Smooth muscle cell (in vitro differentiated cells): ENCODE data around the gene MCCD1. TPM values are rescaled to one million over a fixed set of nuclear protein-coding genes. Genes with fewer than 3 reads are reported as not detected.
A peak's percentile ranks its signal among the peaks of the same experiment; 100 is the strongest.

Source experiments
- DNase-seq: peaks from one replicate; lab custom pipeline; 2025; ENCODE audit not compliant: unreplicated experiment; lab: John Stamatoyannopoulos, UW
- H2AFZ ChIP-seq: fragments of 200-600 bp; sonication (generic); 2 replicates; pipeline ENCODE4 v1.6.0; 2016; ENCODE audit warnings: antibody characterized with exemption, low read depth, mild to moderate bottlenecking
- H3F3A ChIP-seq: fragments of 200-600 bp; sonication (generic); 2 replicates; pipeline ENCODE4 v1.6.0; 2017; ENCODE audit warnings: antibody characterized with exemption, low read depth
- H3K27ac ChIP-seq: fragments of 200-600 bp; sonication (generic); 2 replicates; pipeline ENCODE4 v1.5.1; 2016; ENCODE audit warnings: low read depth, mild to moderate bottlenecking
- H3K27me3 ChIP-seq: fragments of 200-600 bp; sonication (generic); 2 replicates; pipeline ENCODE4 v1.6.1; 2016; ENCODE audit warnings: low read depth, mild to moderate bottlenecking
- H3K36me3 ChIP-seq: fragments of 200-600 bp; sonication (generic); 2 replicates; pipeline ENCODE4 v1.5.1; 2016; ENCODE audit warnings: low read depth
- H3K4me1 ChIP-seq: fragments of 200-600 bp; sonication (generic); 2 replicates; pipeline ENCODE4 v1.5.1; 2016; ENCODE audit warnings: low read depth
- H3K4me2 ChIP-seq: fragments of 200-600 bp; sonication (generic); 2 replicates; pipeline ENCODE4 v1.6.0; 2016; ENCODE audit warnings: mild to moderate bottlenecking
- H3K4me3 ChIP-seq: fragments of 200-600 bp; sonication (generic); 2 replicates; pipeline ENCODE4 v1.5.1; 2016; ENCODE audit warnings: mild to moderate bottlenecking
- H3K79me2 ChIP-seq: fragments of 200-600 bp; sonication (generic); 2 replicates; pipeline ENCODE4 v1.6.0; 2016; ENCODE audit warnings: low read depth, mild to moderate bottlenecking
- H3K9ac ChIP-seq: fragments of 200-600 bp; sonication (generic); 2 replicates; pipeline ENCODE4 v1.6.0; 2016; ENCODE audit warnings: low read depth
- H3K9me3 ChIP-seq: fragments of 200-600 bp; sonication (generic); replicated peaks from 2 replicates; pipeline ENCODE4 v1.5.1; 2016; ENCODE audit warnings: low read depth
- H4K20me1 ChIP-seq: fragments of 200-600 bp; sonication (generic); 2 replicates; pipeline ENCODE4 v1.6.0; 2016; ENCODE audit warnings: low read depth
- CTCF ChIP-seq: fragments of 200-600 bp; sonication (generic); IDR thresholded peaks from 2 replicates; pipeline ENCODE4 v1.5.1; 2017; ENCODE audit warnings: borderline replicate concordance, mild to moderate bottlenecking, antibody characterized with exemption; ENCODE audit not compliant: insufficient read depth, poor library complexity, severe bottlenecking
- WGBS: methylation state at CpG from one replicate; pipeline ENCODE4 v1.1.7; 2016; ENCODE audit warnings: low lambda C conversion rate; 5-methylcytosine and 5-hydroxymethylcytosine counted together
- polyA plus RNA-seq: library from polyadenylated mRNA; unstranded; fragments of >200 nt; fragmentation: Nextera tagmentation; extraction: Ambion mirVana; gene quantifications from 2 replicates; pipeline ENCODE4 v1.2.1, GENCODE V29; 2016
- total RNA-seq: library from RNA; depleted of rRNA; stranded (reverse); fragments of >200 nt; gene quantifications from 2 replicates; pipeline ENCODE4 v1.2.3, GENCODE V29; 2014

MCCD1 gene
- total and polyA plus RNA-seq, 2 experiments from 2014 or later: not detected

GRCh38 chr6:31557443-31558317 lies 28.9 kb downstream of the MCCD1 start:
- Histone ChIP-seq H3K36me3 (no peaks in the 10 kb centered on the region), H3K4me3 (no peak overlapping the region), H3K79me2 (peaks cover 16% of the 10 kb centered on the region), H4K20me1 (no peaks in the 10 kb centered on the region), H2AFZ (no peak overlapping the region), H3K27me3 (no peaks in the 10 kb centered on the region), H3K4me2 (no peak overlapping the region), H3K4me1 (peaks cover 6% of the 10 kb centered on the region), H3K9ac (no peak overlapping the region), H3F3A (peaks cover 16% of the 10 kb centered on the region), H3K27ac (peak overlapping the region; percentile 89), H3K9me3 (no peaks in the 10 kb centered on the region)
- WGBS: 87% methylated on average over 24 of the region's 24 CpGs
- DNase-seq: no peak
- no peak for TF ChIP-seq CTCF

DNA sequence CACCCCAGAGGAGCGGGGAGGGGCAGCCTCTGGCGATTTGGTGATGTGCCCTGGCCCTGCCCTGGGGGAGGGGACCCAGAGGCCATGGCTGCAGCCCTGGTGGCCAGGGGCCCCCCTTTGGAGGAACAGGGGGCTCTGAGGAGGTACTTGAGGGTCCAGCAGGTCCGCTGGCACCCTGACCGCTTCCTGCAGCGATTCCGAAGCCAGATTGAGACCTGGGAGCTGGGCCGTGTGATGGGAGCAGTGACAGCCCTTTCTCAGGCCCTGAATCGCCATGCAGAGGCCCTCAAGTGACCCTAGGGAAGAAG lies 29.5 kb downstream of the MCCD1 start:
- H3K79me2 ChIP-seq: peaks cover 16% of the 10 kb centered on the region
- H3K4me3 ChIP-seq: no peak overlapping the region
- H3K27ac ChIP-seq: peak overlapping the region; percentile 89
- no peak overlapping the region for H3K4me2 ChIP-seq
- no peak for TF ChIP-seq CTCF
- no peaks in the 10 kb centered on the region for H3K9me3 ChIP-seq
- H2AFZ ChIP-seq: no peak overlapping the region
- no peaks in the 10 kb centered on the region for H3K36me3 ChIP-seq
- H3F3A ChIP-seq: peaks cover 16% of the 10 kb centered on the region
- WGBS: 96% methylated on average over 8 of the region's 8 CpGs
- no peaks in the 10 kb centered on the region for H4K20me1 ChIP-seq
- no peaks in the 10 kb centered on the region for H3K27me3 ChIP-seq
- peaks cover 6% of the 10 kb centered on the region for H3K4me1 ChIP-seq
- DNase-seq: no peak
- H3K9ac ChIP-seq: no peak overlapping the region

DNA sequence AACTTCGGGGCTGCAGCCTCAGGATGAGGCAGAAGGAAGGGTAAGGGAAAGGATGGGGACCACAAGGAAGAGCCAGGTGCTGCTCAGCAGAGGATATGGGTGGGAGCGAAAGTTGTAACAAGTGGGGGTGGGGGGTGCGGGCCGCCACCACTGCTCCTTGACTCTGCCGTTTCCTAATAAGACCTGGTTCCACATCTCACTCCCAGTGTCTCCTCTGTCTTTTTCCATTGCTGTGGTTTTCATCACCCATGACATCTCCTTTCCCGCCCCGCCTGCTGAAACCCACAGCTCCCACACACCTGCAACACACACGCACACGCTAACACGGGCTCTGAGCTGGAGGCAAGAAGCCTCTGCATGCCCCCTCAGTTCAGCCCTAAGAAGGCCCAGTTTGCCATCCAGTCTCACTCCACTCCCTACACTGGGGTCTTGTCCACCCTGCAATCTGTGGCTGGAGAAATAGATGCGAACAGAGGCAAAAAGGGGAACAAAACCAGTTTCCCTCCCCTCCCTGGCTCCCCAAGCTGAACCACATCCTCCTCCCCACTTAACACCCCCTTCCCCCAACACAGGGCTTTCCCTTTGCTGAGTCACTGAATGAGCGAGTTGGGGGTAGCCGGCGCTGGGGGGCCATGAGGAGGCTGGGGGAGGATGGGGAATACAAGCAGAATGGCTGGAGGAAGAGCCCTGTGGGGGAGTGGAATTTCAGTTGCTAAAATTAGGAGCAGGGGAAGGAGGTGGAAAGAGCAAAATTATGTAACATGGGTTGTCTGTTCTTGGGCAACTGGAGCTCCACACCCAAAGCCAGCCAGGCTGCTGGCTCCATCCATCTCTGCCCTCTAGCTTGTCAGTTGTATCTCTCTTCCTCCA lies 30.1 kb downstream of the MCCD1 start:
- H3K9ac ChIP-seq: no peak overlapping the region
- no peak for TF ChIP-seq CTCF
- no peaks in the 10 kb centered on the region for H3K9me3 ChIP-seq
- no peaks in the 10 kb centered on the region for H4K20me1 ChIP-seq
- H3K79me2 ChIP-seq: peaks cover 10% of the 10 kb centered on the region
- 70% methylated on average over 14 of the region's 14 CpGs for WGBS
- H3K4me3 ChIP-seq: no peak overlapping the region
- peaks cover 20% of the 10 kb centered on the region for H3F3A ChIP-seq
- DNase-seq: no peak
- H2AFZ ChIP-seq: no peak overlapping the region
- peak overlapping the region; percentile 50 for H3K4me2 ChIP-seq
- H3K27ac ChIP-seq: peak overlapping the region; percentile 89
- H3K4me1 ChIP-seq: peaks cover 6% of the 10 kb centered on the region
- H3K36me3 ChIP-seq: no peaks in the 10 kb centered on the region
- no peaks in the 10 kb centered on the region for H3K27me3 ChIP-seq
